ENCODE measurements around the gene CEP70.

GRCh38 chr3:138492980-138493675 is 100.9 kb downstream of the CEP70 start:
- no peak for TF ChIP-seq CTCF (IDR thresholded peaks at IDR 0.05)
- TF ChIP-seq POLR2A (IDR thresholded peaks at IDR 0.05): no peak
